ENCODE measurements around the gene SLC10A3.

Gene SLC10A3

GRCh38 chrX:154490414-154491083 is at the start of gene SLC10A3:
Gene SLC10A3 (minus strand): TSS chrX:154490629. CDS start chrX:154488940, 1,689 bp downstream.
- no peak for FAIRE-seq

DNA sequence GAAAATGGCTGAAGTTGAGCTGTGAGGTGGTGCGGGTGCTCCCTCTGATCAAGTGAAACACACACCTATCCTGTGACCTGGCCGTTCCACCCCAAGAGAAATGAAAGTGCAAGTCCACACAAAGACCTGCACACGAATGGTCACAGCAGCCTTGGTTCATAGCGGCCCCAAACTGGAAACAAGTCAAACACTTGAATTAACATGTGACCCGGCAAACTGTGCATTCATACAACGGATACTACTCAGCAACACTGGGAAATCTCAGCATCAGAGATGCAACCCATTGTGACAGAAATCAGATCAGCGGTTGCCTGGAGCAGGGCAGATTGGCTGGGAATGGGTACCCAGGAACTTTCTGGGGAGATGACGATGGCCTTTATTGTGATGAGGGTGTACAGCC is 48.6 kb upstream of the SLC10A3 start:
- no peak for FAIRE-seq

DNA sequence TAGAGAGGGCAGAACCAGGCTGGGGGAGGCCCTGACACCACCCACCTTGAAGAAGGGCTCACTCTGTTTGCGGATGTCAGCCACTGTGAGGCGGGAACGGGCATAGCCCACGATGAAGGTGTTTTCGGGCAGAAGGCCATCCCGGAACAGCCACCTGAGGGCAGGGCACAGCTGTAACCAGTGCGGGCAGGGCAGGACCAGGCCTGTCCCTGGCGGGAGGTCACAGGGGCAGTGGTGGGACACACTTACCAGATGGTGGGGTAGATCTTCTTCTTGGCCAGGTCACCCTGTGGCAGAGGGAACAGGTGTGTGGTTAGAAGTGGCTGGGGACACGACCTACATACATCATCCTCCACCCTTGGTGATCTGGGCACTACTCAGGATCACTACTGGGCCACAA is 45.5 kb upstream of the SLC10A3 start:
- no peak for FAIRE-seq

- peak; percentile 53 for FAIRE-seq
These were observed 44.3 kb upstream of the SLC10A3 start for GRCh38 chrX:154534526-154535322.

- no peak for FAIRE-seq
These were observed 42.3 kb upstream of the SLC10A3 start for GRCh38 chrX:154532690-154533089.

DNA sequence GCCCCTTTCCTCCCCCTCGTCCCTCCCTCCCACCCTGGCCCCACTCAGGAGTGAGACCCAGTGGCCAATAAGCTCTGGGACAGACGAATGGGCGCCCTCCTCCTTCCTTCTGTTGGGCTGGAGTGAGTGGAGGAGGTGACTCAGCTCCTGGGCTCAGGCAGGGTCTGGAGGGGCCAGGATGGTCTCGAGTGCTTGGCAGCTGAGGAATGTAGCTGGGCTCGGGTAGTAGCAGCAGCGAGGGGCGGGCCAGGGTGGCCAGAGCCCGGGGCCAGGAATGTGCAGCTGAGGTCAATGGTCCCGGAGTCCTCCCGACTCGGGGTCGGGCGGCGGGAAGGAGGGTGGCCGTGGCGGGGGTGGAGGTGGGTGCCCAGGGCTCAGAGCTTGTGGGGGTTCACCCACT is 41.2 kb upstream of the SLC10A3 start:
- FAIRE-seq, result no peak

GRCh38 chrX:154530286-154530685 is 39.9 kb upstream of the SLC10A3 start:
- FAIRE-seq, result no peak

DNA sequence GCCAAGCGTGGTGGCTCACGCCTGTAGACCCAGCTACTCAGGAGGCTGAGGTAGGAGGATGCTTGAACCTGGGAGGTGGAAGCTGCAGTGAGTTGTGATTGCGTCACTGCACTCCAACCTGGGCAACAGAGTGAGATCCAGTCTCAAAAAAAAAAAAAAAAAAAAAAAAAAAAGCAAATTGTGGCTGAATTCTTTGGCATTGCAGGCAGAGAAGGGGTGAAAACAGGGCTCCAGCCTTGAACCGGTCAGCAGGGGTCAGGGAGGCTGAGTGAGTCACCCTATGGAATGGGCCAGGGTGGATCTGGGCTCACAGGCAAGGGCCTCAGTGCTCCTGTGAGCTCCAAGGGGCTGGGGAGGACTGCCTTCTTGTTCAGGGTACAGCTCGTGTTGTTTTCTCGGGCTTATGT is 38.8 kb upstream of the SLC10A3 start:
- no peak for FAIRE-seq

GRCh38 chrX:154526901-154527675 is 36.7 kb upstream of the SLC10A3 start:
- FAIRE-seq, result no peak

DNA sequence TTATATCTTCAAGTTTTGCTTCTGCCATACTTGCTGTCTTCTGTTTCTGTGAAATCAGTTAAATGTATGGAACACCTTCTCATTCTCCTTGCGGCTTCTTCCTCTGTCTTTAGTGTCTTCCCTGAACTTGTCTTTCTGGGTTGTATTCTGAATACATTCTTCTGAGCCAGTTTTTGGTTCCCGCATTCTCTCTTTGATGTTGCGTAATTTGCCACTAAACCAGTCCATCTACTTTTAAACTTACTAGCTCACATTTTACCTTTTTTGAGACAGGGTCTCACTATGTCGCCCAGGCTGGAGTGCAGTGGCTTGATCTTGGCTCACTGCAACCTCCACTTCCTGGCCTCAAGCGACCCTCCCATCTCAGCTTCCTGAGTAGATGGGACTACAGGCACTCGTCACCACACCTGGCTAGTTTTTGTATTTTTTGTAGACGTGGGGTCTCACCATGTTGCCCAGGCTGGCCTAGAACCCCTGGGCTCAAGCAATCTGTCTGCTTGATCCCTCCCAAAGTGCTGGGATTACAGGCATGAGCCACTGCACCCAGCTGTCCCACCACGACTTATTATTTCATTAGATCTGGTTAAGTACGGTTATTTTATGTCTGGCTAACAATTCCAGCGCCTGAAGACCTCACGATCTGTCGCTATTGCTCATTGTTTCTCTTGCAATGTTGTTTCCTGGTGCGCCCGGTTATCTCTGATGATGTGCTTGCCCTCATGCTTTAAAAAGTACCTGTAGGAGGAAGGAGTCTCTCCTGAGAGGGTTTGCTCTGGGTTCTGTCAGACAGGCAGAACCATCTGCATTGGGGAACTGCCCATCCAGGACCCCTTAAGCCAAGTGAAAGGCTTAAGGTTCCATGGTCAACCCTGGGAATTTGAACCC is 35.4 kb upstream of the SLC10A3 start:
- FAIRE-seq, result no peak

DNA sequence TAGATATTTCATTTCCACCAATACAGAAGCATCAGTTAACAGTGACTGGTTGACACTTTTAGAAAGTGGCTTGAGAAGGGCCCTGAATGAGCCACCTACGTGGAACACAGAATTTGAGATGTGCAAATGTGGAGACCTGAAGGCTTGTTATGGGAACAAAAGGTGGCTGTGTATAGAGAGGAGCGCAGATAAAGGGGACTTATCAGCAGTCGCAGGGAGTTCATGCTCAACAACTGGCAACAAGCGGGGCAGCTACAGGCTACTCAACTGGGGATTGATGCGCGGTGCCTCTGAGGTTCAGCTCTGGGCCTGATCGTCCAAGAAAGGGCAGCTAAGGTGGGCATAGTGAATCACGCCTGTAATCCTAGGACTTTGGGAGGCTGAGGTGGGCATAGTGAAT is 29.0 kb upstream of the SLC10A3 start:
- no peak for FAIRE-seq

DNA sequence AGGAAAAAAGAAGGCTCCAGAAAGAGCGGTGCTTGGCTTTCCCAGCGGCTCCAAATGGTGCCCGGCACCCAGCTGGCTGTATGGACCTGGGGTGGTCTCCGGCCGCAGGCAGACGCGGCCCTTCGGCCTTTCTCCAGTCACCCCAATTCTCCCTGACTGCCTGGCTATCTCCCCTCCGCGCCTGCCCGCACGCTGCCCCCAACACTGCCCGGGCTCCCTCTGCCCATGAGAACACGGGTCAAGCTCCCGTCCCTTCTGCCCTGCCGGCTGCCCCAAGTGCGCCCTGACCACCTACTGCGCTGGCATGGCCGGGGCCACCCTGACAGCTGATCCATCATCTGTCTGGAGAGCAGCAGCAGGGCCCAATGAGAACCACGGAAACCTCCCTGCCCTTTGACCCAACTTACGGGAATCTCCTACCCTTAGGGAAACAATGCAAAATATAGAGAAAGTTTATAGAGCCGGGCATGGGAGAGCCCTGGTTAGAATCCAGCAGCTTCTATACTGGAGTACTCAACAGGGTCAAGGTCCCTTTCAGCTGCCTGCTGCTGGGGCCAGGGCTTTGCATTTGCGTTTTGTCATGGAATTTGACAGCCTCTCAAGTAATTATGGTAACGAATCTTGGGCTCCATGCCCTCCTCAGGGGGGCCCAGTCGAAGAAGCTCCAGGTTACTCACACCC is 26.8 kb upstream of the SLC10A3 start:
- no peak for FAIRE-seq

DNA sequence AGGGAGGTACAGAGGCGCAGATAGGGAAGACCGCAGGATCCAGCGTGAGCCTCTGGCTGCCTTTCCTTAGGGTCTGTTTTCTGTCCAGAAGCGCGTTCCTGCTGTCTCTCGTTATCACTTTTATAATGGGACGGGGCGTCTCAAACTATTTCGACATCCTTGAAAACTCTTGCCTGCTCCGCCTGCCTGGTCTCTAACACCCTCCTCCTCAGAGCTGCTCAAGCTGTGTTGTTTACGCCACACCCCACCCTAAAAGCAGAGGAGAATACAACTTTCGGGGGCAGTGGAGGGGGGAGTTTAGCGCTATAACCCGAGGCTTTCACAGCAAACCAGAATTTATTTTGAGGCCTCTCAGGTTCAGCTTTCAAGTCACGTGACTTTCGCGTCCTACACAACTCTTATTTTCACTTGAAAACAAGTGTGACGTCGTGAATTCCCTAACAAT is 26.2 kb upstream of the SLC10A3 start:
- no peak for FAIRE-seq

DNA sequence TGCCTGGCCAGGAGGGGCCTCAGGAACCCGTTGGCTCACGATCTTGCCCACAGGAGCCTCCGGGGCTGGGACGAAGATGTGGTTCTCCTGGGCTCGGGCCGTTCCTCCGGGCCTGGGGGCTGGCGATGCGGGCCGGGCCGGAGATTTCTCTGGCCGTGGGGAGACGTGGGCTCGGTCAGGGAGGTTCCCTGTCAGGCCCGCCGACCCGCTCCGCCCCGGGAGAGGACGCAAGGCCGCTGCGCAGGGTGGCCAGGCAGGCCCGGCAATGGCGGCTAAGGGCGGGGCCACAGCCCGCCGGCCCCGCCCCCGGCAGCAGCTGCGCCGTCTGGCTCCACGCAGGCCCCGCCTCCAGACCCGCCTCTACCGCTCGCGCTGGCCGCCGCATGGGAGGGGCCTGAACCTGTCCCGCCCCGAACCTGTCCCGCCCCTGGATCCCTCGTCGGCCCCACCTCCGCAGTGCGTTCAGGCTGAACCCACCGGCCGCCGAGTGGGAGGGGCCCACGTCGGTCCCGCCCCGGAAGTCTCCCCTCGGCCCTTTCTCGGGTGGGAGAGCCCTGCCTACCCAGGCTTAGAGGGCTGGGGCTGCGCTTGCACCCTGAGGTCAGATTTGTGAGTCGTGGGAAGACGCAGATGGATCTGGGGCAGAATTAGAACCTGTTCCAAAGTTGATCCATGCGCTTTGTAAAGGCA is 25.7 kb upstream of the SLC10A3 start, which contains the start of gene FAM3A:
TSS of gene FAM3A (minus strand) at position 267 of the 690 bp plus-strand sequence. CDS start 460 bp downstream, outside the sequence.
- no peak for FAIRE-seq

- no peak for FAIRE-seq
These were observed 24.9 kb upstream of the SLC10A3 start for GRCh38 chrX:154515090-154515965.

DNA sequence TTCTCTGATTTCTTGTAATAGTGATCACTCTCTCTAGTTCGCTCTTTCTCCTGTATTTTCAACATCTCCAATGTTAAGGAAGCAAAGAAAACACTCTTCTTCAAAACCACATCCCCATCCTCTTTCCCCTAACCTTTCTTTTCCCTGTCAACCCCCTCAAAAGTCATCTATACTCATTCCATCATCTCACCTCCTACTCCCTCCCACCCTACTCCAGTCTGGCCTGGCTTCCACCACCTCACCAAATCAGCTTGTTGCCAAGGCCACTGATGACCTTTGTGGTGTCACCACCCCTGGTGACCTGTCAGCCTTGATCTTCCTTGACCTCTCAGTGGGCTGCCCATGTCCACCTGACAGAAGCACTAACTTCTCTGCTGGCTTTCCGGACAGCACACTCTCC is 23.3 kb upstream of the SLC10A3 start:
- FAIRE-seq, result no peak

DNA sequence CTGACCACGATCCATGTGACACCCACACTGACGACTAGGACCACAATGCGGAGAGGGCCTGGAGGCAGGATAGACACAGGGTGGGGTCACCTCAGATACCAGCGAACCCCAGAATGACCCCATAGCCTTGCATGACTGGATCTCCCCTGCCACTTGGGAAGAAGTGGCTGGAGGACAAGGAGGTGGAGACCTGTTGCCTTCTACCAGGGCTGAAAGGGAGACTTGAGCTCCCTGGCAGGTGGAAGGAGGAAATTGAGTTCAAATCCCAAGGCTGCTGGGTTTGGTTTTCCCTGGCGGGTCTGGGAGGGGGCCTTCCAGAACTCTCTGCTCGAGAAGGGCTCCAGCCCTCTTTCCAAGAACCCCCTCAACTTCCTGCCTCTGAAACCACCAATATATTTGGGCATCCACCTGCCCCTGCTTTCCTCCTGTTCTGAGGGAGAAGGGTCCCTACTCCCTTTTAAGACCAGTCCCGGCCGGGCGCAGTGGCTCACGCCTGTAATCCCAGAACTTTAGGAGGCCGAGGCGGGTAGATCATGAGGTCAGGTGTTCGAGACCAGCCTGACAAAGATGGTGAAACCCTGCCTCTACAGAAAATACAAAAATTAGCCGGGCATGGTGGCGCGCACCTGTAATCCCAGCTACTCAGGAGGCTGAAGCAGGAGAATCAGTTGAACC is 22.6 kb upstream of the SLC10A3 start:
- FAIRE-seq, result no peak

DNA sequence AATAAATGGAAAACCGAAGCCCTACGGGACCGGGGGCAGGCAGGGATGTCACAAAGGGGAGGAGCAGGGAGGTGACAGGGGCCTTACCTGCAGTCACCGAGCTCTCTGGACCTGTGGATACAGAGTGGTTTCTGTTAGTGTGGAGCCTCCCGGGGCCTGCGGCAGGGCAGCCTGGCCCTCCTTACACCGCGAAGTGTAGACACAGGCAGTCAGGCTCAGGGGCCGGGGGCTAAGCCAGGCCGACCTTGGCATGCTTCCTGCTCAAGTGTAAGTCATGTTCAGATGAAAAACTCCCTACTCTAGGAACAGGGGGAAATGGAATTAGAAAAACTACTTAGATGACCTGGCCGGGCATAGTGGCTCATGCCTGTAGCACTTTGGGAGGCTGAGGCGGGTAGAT is 21.3 kb upstream of the SLC10A3 start:
- FAIRE-seq, result no peak

DNA sequence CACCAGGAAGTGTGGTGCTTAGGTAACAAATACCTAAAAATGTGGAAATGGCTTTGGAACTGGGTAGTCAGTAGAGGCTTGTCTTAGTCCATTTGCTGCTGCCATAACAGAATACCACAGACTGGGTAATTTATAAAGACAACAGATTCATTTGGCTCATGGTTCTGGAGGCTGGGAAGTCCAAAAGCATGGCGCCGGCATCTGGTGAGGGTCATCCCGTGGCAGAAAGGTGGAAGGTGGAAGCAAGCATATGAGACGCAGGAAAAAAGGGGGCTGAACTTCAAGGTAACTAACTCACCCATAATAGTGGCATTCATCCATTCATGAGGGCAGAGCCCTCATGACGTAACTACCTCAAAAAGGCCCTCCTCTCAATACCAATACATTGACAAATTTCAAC is 19.0 kb upstream of the SLC10A3 start:
- no peak for FAIRE-seq

- FAIRE-seq, result no peak
These were observed 17.9 kb upstream of the SLC10A3 start for GRCh38 chrX:154508384-154508745.

Data from TTC549 (cell line).